Right lung (tissue), 5 donors: ENCODE results near the gene RTL10. TPM values are rescaled to one million over a fixed set of nuclear protein-coding genes. Genes with fewer than 3 reads are reported as not detected.

Experiments
- DNase-seq, 2 donors: peaks; one replicate each; pipeline ENCODE4 v3.0.0-alpha.2; 2013
- polyA plus RNA-seq, 5 donors: library from polyadenylated mRNA; unstranded; fragments of 120-200 nt; gene quantifications; one replicate each; pipeline versions ENCODE4 v1.2.1 to v1.2.3, GENCODE V29; 2013; ENCODE audit warnings: inconsistent platforms in 1 of 5, low replicate concordance in 1 of 5; ENCODE audit not compliant: insufficient read length in 5 of 5, insufficient read depth in 1 of 5

RTL10 gene
- polyA plus RNA-seq, 5 donors: 16.6 to 31.6 (median 29.9) TPM

DNA sequence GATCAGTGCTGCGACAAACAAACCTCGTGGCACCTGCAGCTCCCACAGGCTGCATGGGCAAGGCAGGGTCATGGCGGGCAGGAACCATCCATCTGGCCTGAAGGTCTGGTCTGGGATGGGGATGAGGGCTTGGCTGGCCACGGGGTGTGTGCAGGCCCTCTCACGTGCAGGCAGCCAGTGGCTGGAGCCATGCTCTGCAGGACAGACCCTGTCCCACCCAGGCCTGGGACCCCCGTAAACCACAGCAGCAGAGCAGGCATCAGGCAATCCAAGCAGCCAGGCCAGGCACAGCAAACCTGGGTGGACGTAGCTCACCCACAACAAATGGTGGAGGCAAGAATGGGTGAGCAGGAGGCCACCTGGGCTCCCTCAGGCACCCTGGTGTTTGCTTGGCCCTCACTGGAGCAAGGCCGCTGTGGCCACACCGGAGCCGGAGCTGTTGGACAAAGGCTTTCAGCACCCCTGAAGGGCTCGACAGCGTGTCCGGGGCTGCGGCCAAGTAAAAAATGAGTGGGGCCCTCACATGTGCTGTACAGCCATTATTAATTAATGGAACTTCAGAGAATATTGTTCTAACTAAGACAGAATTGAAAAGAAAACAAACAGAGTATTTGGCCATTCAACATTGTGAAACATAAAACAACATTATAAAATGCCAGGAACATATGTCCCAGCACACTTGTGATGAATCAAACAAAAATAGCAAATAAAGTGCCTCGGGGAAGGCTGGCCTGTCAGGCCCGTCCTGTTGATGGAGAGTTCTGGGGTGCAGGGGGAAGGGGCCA lies 24.0 kb upstream of the RTL10 start:
- no peak for DNase-seq

DNA sequence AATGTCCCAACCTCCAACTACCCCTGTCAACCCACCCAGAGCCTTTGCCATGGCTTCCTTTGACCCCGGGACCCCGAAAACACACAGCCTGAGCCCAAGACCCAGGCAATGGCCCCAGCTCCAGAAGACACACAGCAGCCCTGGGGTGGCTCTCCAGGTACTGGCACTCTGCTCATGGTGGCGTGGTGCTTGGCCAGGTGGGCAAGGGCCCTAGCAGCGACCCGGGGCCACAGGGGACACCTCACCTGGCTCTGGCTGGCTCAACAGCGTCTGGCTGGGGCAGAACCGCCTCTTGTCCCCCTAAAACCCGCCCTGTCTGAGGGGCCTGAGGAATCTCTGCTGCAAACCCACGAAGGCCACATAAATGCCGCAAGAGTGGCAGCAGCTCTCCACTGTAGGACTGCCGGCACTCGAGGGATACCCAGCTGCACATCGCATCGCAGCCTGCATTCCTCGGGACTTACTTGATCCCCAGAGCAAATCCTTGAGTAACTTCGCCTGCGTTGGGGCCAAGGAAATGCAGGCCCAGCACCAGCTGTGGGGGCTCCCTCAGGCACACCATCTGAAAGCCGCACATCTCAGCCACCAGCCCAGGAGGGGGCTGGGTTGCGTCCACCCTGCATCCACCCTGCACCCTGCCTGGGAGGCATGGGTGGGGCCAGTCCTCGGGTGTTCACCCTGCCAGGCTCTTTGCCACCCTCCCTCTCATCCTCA lies 23.1 kb upstream of the RTL10 start:
- no peak for DNase-seq

DNA sequence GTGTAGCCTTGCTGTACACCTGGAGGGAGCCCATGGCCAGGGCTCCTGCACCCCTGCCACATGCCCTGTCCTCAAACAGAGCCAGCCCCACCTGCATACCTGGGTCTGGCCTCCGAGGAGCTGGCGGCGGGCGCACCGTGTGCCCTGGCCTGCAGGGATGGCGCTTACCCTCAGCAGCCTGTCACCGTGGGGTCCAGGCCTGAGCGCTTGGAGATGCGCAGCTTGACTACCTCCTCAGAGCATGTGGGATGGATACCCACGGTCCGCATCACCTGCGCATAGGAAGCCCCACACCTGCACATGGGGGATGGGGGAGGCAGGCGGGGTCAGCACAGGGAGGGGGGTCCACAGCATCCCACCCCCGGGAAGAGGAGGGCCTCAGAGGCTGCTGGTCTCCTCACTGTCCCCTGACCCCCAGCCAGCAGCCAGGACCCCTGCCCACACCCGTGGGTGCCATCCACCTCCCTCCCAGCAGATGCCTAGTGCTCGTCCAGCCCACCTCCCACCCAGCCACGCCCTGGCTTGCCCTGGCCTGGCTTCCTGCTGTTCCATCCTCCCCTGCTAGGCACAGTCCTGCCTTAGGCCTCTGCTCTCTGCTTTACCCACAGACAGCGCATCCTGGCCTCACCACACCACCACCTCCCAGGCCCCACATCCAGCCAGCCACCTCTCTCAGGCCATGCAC lies 22.4 kb upstream of the RTL10 start:
- no peak for DNase-seq

DNA sequence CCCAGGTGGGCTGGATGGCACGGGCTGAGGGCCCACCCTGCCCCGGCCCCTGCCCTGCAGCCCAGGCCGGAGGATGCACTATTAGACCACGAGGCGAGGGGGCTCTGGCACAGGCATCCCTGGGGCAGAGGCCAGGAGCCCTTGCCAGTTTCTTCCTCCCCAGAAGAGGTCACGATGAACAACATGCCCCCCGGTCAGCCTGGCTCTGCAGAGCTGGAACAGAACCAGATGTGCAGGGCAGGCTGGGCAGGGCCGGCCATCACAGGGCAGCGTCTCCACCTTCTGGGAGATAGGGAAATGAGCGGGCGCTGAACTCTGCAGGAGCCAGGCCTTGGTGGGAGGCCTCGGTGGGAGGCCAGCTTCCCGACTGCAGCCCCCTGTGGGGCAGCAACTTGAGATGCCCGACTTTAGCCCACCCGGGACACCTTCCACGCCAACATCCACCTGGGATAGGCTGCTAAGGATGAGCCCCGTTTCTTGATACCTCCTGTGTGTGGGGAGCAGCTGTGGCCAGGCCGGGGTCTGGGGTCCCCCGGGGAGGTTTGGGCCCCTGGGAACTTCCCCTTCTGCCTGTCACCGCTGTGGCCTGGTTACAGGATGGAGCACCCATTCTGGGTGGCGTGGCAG lies 21.8 kb upstream of the RTL10 start:
- no peak for DNase-seq

DNA sequence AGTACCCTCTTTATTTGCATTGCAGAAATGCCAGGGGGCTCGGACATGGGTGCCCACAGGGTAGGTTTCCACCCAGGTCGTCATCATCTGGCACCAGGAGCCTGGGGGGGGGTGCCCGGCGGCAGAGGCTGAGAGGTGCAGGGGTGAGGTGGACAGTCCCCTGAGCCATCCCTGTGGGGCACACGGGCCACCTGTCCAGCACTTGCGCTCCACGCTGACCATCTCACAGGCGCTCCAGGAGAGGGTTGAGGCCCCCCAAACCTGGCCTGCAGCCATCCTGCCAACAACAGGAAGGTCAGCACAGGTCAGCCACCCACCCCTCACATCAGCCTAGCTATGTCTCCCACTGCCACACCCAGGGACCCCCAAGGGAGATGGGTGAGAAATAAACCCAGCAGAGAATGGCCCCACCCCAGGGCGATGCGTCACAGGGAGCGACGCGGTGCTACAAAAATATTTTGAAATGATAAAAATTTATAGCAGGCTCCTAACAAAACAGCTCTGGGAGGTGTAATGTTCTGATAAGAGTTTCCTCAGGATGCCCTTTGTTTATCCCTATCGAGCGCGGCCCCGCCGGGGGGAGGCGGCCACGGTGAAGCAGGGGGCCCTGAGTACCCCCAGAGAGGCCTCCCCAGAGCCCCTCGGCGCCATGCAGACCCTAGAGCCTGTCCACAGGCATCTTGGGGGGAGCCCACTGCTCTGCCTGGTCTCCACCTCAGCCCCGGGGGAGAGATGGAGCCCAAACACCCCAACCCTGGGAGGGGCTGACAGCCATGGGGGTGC lies 21.0 kb upstream of the RTL10 start:
- DNase-seq: no peak

DNA sequence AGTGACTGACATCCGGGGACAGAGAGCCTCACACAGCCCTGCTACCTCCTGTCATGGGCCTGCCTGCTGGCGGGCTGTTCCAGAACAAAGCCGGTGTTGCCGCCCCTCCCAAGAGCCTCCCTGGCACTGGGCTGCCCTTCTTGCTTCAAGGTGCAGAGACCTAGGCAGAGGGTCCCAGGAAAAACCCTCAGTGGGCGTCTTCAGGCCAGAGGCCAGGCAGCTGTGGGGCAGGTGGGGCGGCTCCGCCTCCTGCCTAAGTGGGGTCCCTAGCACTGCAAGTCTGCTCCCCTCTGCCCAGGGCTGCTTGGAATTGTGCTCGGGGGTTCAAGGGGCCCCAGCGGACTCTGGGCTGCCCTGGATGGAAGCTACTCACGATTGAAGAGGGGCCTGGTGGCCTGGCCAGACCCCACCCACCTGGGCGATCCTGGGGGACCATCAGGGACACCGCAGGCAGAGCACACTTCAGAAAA lies 20.4 kb upstream of the RTL10 start:
- DNase-seq: no peak

DNA sequence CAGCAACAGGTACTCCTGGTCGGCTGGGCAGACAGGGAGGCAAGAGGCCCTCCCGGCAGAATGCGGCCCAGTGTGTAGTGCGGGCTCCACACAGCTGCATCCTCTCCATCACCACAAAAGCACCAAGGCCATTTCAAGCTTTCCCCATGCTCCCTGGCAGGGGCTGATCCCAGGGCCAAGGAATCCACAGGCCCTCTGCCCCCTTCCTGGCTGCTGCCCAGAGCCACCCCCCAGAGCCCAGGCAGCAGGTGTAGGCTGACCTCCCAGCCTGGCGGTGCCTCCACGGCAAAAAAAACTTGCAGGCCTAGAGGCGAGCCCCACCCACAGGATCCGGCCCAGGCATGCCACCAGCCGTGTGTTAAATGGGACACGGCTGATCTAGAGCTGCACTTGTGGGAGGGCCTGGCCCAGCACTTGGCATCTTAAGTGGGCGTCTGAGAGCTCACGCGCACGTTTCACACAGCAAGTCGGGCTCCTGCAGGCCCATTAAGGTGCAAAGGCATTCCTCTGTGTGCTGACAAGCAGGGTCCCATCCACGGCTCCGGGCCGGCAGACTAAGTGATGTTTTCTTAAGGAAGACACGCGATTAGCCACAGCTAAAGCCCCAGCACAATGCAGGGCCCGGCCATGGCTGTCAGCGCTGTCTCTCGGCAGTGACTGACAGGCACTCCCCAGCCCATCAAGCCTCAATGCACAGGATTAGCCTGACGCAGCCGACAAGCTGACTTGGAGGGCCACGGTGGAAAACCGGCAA lies 19.8 kb upstream of the RTL10 start:
- peak; percentile 47 to 67 for DNase-seq

DNA sequence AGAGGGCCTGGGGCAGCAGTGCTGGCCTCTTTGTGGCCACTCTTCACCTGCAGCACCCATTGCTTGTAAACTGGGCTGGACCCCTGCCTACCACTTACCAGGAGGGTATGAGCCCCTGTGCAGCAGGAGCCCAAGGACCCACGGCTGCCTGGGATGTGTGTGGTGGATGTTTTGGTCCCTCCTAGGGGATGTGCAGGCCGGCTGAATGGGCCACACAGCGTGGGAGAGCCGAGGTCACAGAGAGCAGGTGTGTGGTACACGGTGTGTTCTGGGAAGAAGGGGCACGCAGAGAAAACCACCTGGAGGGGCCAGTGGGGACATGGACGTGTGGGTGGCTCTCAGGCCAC lies 19.3 kb upstream of the RTL10 start:
- no peak for DNase-seq

DNA sequence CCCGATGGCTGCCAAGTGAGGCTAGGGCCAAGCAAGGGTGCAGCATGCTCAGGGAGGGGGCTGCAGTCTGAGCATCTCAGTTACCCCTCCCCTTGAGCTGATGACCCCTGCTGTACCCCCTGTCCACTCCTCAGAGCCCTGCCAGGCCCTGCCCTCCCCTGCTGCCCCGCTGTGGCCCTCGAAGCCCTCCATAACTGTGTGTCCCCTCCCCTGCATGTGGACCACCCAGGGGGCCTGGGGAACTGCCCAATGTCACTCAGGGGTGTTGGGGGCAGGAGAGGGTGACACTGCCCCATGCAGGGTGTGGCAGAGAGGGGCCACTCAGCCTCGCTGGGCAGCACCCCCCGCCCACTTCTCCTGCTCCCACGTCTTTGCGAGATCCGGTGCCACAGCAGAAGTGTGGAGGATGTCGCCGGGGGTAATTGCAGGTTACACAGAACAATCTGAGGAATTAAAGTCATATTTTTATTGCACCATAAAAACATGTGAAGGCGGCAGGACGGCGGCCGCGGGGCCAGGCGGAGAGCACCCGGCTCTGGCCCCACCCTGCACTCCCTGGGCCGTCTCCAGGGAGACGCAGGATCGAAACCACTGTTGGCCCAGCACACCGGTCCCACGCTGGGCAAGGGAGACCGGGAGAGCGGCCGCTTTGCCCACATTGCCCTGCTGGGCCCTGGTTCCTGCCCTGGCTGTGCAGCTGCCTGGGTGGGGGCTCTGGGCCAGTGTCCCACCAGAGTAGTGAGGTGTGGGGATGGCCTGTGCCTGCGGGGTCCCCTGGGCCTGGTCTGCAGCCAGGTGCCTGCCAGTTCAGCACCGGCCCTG lies 18.7 kb upstream of the RTL10 start:
- no peak for DNase-seq

DNA sequence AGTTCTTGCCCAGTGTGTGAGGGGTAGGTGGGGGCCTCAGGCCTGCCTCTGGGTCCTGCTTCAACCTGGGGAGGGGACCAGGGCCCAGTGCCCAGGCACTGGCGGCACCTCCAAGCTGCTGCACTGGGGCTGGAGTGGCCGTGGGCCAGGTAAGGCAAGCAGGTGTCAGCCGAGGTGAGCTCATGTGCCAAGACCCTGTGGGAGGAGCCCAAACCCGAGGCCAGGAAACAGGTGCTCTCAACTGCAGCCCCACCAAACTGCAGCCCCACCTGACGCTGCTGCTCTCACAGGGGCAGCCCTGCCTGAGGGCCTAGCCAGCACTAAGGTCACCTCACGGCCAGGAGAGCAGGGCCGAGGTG lies 18.1 kb upstream of the RTL10 start:
- no peak for DNase-seq

DNA sequence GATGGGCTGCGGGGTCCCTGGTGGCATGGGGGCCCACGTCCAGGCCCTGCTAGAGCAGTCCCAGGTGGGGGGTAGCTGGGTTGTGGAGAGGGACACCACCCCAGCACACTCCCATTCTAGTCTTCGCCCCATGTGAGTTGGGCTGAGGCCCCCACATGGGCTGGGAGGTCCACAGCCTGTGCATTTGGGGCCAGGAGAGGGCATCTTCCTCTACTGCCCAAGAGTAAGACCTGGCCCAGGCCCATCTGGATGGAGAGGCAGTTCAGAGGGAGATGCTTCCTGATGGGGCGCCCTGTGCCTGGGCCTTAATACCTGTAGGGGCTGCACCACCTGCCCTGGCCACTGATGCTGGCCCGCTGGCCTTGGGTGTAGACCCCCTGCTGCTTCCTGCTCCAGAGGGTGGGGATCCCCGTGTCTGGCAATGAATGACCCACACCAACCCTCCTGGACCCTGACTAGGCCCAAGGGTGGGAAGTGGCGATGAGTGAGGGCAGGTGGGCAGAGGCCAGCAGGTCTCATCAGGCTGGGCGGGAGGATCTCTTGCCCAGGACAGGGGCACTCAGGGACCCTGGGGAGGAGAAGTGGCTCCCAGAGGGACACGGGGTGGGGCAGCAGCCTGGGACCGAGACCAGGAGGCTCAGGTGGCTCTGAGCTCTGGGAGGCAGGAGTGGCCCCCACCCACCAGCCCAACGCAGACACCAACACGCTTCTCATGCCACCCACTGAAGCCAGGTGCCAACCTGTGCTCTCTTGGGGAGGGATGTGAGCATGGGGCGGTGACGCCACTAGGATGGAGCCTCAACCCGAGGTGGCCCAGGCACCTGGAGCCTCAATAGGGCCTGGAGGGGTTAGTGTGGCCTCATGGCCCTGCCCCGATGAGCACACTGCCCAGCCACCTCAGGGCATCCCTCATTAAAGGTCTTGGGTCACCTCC lies 17.4 kb upstream of the RTL10 start:
- no peak for DNase-seq

DNA sequence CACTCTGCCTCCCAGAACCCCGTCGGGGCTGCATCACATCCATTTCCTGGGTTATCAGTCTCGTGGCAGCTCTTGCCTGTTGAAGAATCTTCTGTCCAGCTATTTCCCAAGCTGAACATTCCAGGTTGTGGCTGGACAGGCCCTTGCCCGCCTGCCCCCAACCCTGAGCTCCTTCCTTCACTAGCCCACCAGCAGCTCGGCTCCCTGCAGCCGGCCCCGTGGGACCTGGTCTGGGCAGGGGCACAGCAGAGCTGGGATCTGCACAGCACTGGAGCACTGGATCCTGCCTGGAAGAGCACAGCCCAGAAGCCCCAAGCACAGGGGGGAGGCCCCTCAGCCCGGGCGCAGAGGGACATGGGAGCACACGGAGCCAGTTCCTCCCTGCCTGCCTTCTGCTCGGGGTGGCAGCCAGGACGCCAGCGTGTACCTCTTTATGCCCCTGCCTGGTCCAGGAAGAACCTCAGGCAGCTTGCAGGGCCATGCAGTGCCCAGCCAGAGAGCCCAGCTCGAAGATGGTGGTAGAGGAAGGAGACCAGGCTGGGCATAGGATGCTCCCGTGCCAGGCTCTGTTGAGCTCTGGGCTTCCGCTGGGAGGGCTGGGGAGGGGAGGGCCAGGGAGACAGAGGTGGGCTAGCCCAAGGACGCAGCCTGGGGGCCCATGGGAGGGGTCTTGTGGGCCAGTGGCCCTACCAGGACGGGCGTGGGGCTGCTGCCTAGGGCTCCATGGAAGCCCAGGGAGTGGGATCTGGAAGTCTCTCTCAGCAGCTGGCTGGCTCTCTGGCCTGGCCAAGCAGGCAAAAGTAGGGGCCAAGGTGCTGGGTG lies 16.6 kb upstream of the RTL10 start:
- no peak for DNase-seq

DNA sequence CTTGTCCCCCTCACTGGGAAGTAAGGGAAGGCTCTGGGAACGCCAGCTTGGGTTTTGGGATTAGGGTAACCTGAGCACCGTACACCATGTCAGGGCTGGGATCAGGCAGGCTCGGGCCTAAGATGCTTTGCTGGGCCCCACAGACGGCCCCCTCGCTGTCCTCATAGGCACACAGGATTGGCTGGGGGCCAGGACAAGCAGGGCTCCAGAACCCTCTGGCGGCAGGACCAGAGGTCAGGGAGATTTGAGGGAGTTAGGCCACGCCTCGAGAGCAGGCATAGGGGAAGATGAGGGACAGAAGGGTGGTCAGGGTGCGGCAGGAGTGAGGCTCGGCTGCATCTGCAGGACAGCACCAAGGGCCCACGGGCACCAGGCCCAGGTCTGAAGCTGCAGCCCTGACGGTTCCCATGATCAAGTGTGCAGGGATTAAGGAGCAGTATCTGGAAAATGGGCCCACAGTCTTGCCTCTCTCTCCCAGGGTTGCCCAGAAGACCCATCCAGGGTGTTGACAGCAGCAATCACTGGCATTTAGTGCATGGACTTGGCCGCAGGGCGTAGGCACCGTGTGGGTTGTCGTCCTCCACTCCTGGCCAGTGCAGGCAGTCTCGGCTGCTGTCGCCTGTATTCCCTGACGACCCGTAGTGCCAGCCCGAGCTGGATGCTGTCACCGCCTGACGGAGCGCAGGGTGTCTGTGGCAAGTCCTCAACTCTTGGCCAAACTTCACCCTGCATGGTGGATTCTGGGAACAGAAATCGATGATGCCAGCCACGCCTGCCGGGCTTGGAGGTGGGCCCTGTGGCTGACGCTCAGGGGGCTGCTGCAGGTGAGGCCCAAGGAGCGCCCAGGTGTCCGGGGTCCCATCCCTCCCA lies 15.7 kb upstream of the RTL10 start:
- DNase-seq: no peak

DNA sequence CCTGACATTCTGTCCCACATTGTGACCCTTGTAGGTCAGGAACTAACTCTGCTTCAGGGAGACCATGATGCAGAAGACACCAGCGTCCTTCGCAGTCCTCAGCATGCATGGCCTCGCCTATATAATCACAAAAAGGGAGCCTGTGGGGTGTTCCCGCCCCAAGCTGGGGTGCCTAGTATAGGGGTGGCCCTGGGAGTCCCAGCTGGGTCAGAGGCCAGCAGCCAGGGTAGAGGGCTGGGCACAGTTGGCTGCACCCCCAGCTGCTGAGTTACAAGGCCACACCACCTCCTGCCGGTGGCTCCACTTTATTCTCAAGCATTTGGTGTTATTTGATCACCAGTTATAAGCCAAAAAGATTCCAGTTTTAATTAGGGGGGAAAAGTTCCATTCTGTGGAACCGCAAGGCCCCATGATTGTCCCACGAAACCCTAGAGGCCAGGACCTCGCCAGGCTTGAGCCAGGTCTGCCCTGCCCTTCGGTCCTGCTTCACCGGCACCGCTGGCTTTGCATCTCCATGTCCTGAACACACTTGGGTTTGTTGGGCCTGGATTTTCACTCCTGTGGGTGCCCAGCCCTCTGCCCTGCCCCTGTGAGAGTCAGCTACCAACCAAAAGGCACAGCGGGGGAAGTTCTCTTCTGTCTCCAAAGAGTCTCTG lies 15.0 kb upstream of the RTL10 start:
- DNase-seq: no peak

DNA sequence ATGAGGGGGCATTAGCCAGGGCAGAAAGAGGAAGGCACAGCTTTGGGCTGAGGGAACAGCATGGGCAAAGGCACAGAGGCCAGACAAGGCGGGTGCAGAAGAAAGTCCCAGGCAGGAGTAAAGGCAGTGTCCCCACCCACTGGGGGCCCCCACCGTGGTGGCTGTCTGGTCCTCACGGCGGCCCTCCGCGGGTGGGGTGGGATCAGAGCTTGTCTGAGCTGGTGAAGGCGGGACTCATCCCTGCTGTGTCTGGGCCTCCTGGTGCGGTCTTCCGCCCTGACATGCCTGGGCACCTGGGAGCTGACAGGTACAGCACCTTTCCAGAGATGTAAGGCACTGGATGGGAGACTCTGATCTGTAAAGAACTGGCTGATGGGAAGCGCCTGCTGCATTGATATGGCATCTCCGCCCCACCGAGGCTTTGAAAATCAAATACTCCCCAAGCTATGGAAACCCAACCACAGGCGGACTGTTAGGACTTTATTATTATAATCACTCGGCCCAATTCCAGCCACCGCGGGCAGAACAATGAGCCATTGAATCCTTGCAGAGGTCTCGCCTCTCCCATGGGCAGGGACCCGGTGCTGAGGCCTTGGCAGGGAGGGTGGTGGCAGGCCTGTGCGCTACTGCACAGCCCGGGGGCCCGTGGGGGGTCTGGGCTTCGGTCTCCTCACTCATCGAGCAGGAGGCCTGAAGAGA lies 14.2 kb upstream of the RTL10 start:
- no peak for DNase-seq

DNA sequence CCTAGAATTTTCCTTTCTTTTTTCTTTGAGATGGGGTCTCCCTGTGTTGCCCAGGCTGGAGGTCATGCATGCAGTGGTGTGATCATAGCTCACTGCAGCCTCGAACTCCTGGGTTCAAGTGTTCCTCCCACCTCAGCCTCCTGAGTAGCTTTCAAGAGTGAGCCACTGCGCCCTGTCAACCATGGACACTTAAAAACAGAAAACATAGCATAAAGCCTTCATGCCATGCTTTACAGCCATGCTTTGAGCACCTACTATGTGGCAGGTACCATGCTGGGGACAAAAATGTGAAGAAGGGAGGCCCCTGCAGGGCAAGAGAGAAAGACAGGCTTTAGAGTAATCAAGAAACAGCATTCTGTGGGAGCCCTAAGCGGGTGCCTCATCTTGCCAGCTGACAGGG lies 13.7 kb upstream of the RTL10 start:
- no peak for DNase-seq
